ENCODE data around the gene RNF40.

GRCh38 chr16:30722916-30723315 is 39.2 kb upstream of the RNF40 start:
- TF ChIP-seq POLR2AphosphoS5 (IDR thresholded peaks at IDR 0.05; ENCODE audit: borderline replicate concordance, low read depth, low read length) (no peak), EZH2 (IDR thresholded peaks at IDR 0.05) (no peak), FOXP2 (optimal IDR thresholded peaks at IDR 0.05; ENCODE audit: control extremely low read depth, extremely low read length, insufficient read depth) (no peak)

Measured in SK-N-MC (cell line).